T-helper 2 cell treated with Interferon-gamma antibody and Interleukin-4, amounts not matched to agents 5 μg/mL and 100 μg/mL, for 36 hours (primary cell): ENCODE results near the gene PARD3B.
A peak's percentile ranks its signal among the peaks of the same experiment; 100 is the strongest.

ENCODE experiments used
- DNase-seq: peaks from one replicate; pipeline ENCODE4 v3.0.0; 2021; ENCODE audit warnings: low spot score
- H3K27ac Mint-ChIP-seq: one replicate; pipeline ENCODE4 v1.8.0; 2021; ENCODE audit warnings: mild to moderate bottlenecking, mixed read lengths
- H3K27me3 Mint-ChIP-seq: one replicate; pipeline ENCODE4 v1.8.0; 2021; ENCODE audit warnings: low read depth, mixed read lengths
- H3K36me3 Mint-ChIP-seq: one replicate; pipeline ENCODE4 v1.8.0; 2021; ENCODE audit warnings: low read depth, mixed read lengths
- H3K4me1 Mint-ChIP-seq: one replicate; pipeline ENCODE4 v1.8.0; 2021; ENCODE audit warnings: low read depth, mixed read lengths
- H3K4me3 Mint-ChIP-seq: one replicate; pipeline ENCODE4 v1.8.0; 2022; ENCODE audit warnings: mild to moderate bottlenecking, moderate library complexity, mixed read lengths
- H3K9me3 Mint-ChIP-seq: one replicate; pipeline ENCODE4 v1.8.0; 2021; ENCODE audit warnings: mixed read lengths

Gene PARD3B

DNA sequence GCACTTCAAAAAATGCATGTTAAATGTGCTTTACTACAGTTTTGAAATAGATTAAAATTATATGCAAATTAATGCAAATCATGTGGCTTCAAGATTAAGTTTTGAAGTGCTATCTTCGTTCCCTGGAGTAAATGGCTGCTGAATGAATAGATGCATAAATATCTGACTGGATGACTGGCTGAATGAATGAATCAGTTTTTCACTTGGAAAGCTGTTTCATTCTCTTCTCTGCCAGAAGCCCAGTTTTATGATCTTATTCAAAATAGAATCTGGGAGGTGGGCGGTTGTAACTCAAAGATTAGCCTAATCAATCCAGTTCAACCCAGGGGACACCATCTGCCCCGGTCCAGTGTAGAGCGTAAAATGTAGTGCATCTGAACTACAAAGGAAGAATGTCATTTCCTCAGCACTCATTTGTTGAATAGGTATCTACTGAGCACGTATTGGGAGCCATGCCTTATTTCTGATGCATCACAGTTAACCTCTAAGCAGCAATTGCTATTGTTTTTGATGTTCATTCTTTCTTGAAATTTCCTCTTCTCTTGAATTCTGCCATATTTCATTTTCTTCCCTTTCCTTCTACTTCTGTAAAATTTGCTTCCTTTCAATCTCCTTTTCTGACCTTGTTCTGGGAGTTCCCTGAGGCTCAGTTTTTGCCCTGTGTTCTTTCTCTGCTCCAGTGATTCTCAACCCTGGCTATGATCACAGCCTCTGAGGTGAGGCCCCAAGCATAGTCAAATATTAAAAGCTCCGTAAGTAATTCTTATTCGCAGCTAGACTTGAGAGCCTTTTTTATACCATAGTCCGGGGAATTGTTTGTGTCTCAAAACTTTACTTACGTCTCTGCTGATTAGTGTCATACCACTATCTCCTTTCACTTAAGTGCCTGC lies 282.7 kb downstream of the PARD3B start:
- Mint-ChIP-seq H3K27ac (no peak overlapping the region), H3K9me3 (peaks cover 3% of the 10 kb centered on the region), H3K36me3 (no peaks in the 10 kb centered on the region), H3K4me1 (peaks cover 2% of the 10 kb centered on the region), H3K27me3 (peaks cover 36% of the 10 kb centered on the region), H3K4me3 (no peak overlapping the region)
- no peak for DNase-seq

- Mint-ChIP-seq H3K27ac (no peak overlapping the region), H3K9me3 (peaks cover 7% of the 10 kb centered on the region), H3K4me3 (no peak overlapping the region), H3K36me3 (peaks cover 6% of the 10 kb centered on the region), H3K27me3 (peaks cover 42% of the 10 kb centered on the region), H3K4me1 (peaks cover 5% of the 10 kb centered on the region)
- no peak for DNase-seq
These were observed 289.6 kb downstream of the PARD3B start for GRCh38 chr2:204834716-204835384.

DNA sequence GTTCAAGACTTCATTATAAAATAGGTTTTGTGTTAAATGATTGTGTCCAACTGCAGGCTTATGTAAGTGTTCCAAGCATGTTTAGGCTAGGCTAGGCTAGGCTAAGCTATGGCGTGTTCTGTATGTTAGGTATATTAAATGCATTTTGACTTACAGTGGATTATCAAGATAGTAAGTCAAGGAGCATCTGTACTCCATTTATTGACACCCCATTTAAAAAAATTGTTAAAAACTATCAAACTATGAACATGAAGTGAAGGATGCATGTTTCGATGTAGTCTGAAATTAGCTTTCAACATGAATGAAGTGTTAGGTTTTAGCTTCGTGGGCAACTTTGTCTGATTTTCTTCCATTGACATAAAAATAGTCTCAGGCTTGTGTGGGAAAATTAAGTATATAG lies 290.5 kb downstream of the PARD3B start:
- peaks cover 10% of the 10 kb centered on the region for H3K4me1 Mint-ChIP-seq
- H3K9me3 Mint-ChIP-seq, result peaks cover 5% of the 10 kb centered on the region
- peaks cover 6% of the 10 kb centered on the region for H3K36me3 Mint-ChIP-seq
- H3K27me3 Mint-ChIP-seq, result peaks cover 44% of the 10 kb centered on the region
- H3K4me3 Mint-ChIP-seq, result no peak overlapping the region
- DNase-seq, result no peak
- H3K27ac Mint-ChIP-seq, result no peak overlapping the region

DNA sequence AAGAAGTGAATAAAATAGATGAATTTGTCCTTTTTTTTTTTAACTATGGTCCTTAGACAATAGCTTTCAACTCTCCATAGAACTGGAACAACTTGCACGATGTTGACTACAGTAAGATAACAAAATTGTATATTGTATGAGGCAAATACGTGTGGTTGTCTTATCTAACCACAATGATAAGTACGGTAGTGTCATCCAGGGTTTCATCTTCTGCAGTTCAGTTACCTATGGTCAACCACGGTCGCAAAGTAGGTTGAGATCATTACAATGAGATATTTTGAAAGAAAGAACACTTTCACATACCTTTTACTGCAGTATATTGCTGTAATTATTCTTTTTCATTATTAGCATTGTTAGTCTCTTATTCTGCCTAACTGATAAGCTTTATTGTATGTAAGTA lies 295.2 kb downstream of the PARD3B start:
- H3K9me3 Mint-ChIP-seq, result peaks cover 5% of the 10 kb centered on the region
- peaks cover 43% of the 10 kb centered on the region for H3K27me3 Mint-ChIP-seq
- H3K4me3 Mint-ChIP-seq, result peak overlapping the region; percentile 22
- DNase-seq, result peak; percentile 18
- H3K4me1 Mint-ChIP-seq, result peaks cover 32% of the 10 kb centered on the region
- H3K27ac Mint-ChIP-seq, result no peak overlapping the region
- H3K36me3 Mint-ChIP-seq, result peaks cover 6% of the 10 kb centered on the region

GRCh38 chr2:204842068-204842467 lies 296.8 kb downstream of the PARD3B start:
- peaks cover 5% of the 10 kb centered on the region for H3K9me3 Mint-ChIP-seq

GRCh38 chr2:204842661-204843485 lies 297.6 kb downstream of the PARD3B start:
- Mint-ChIP-seq H3K4me1 (peaks cover 30% of the 10 kb centered on the region), H3K36me3 (peaks cover 6% of the 10 kb centered on the region), H3K4me3 (no peak overlapping the region), H3K9me3 (peaks cover 5% of the 10 kb centered on the region), H3K27me3 (peaks cover 53% of the 10 kb centered on the region), H3K27ac (no peak overlapping the region)
- peak; percentile 30 for DNase-seq

More at GRCh38 chr2:204842068-204842467, 296.8 kb downstream of the PARD3B start:
- H3K4me1 Mint-ChIP-seq, result peaks cover 32% of the 10 kb centered on the region
- H3K36me3 Mint-ChIP-seq, result peaks cover 6% of the 10 kb centered on the region
- peaks cover 49% of the 10 kb centered on the region for H3K27me3 Mint-ChIP-seq
- no peak for DNase-seq
- no peak overlapping the region for H3K4me3 Mint-ChIP-seq
- H3K27ac Mint-ChIP-seq, result no peak overlapping the region

- Mint-ChIP-seq H3K4me3 (no peak overlapping the region), H3K9me3 (no peaks in the 10 kb centered on the region), H3K27ac (no peak overlapping the region), H3K27me3 (peaks cover 46% of the 10 kb centered on the region), H3K36me3 (no peaks in the 10 kb centered on the region), H3K4me1 (peaks cover 15% of the 10 kb centered on the region)
- DNase-seq, result no peak
These were observed 301.2 kb downstream of the PARD3B start for GRCh38 chr2:204846471-204846870.

DNA sequence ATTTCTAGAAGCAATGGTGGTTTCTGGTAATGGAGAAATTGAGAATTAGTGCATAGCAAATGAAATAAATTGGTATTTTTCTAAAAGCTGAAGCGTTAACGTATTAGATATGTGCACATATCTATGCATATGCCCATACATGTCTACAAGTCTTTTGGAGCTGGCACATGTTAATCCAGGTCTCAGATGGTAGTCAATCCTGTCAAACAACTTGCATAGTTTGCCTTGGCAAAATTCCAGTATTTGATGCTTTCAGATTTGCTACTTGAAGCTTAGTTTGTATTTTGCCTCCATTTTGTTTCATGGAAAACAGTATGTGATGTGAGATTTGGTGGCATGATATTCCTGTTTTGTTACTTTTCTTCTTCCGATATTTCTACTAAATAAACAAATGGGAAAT lies 304.6 kb downstream of the PARD3B start:
- Mint-ChIP-seq H3K27me3 (peaks cover 47% of the 10 kb centered on the region), H3K36me3 (no peaks in the 10 kb centered on the region), H3K27ac (no peak overlapping the region), H3K4me1 (no peaks in the 10 kb centered on the region), H3K9me3 (no peaks in the 10 kb centered on the region), H3K4me3 (no peak overlapping the region)
- DNase-seq, result no peak

GRCh38 chr2:204850581-204850980 lies 305.3 kb downstream of the PARD3B start:
- Mint-ChIP-seq H3K27me3 (peaks cover 45% of the 10 kb centered on the region), H3K9me3 (no peaks in the 10 kb centered on the region), H3K36me3 (no peaks in the 10 kb centered on the region), H3K27ac (no peak overlapping the region), H3K4me3 (no peak overlapping the region), H3K4me1 (no peaks in the 10 kb centered on the region)
- no peak for DNase-seq

DNA sequence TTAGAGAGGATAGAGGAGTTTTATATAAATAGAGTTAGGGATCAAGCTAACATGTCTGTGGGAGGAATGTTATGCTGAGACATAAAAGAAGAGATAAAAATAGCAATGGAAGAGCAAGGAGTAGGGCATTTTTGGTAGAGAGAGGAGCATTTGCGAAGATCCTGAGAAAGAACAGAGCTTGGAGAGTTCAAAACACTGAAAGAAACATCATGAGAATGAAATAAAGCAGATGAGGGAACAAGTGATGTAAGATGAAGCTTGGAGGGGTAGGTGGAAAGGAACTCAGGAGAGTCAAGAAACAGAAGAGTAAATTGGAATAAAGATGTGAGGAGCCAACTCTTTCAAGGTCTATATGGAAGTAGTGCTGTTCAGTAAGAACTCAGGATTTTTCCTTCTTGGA lies 308.6 kb downstream of the PARD3B start:
- Mint-ChIP-seq H3K4me3 (no peak overlapping the region), H3K9me3 (no peaks in the 10 kb centered on the region), H3K36me3 (no peaks in the 10 kb centered on the region), H3K27ac (no peak overlapping the region), H3K27me3 (peaks cover 42% of the 10 kb centered on the region), H3K4me1 (no peaks in the 10 kb centered on the region)
- no peak for DNase-seq

DNA sequence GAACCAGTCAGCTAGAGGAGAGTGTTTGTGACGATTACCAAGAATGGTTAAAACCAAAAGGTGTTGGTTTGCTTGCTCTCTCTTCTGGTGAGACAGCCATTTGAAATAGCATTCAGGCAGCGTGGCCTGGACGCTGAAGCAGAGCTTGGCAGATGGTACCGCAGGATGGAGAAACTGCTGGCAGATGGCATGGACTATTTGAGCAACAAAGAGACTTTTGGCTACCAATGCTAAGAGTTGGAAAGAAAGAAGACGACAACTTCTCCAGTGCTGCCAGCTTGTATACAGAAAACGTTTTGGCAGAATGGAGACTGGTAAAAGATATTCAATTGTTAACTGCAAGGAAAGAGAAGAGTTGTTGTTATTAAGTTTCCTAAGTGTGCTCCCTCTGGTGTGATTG lies 315.0 kb downstream of the PARD3B start:
- Mint-ChIP-seq H3K4me3 (no peak overlapping the region), H3K36me3 (no peaks in the 10 kb centered on the region), H3K9me3 (peaks cover 6% of the 10 kb centered on the region), H3K4me1 (no peaks in the 10 kb centered on the region), H3K27me3 (peaks cover 57% of the 10 kb centered on the region), H3K27ac (no peak overlapping the region)
- DNase-seq, result no peak

DNA sequence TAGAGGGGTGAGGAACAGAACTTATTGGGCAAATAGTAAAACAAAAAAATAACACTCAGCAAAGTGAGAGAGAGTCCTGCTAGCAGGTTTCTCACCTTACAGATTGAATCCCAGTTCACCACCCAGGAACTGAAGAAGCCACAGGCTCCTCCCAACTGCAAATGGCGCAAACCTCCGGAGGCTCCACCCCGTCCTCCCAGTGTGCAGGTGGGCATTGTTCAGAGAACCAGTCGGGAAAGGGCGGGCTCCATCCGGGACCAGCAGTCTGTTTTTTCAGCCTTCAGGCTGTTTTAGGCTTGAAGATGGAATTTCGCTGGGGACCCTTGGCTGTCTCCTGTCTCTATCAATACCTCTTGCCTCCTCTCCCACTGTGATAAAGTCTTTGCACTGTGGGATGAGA lies 317.5 kb downstream of the PARD3B start:
- Mint-ChIP-seq H3K4me3 (no peak overlapping the region), H3K36me3 (no peaks in the 10 kb centered on the region), H3K4me1 (no peaks in the 10 kb centered on the region), H3K9me3 (peaks cover 6% of the 10 kb centered on the region), H3K27ac (no peak overlapping the region), H3K27me3 (peaks cover 48% of the 10 kb centered on the region)
- no peak for DNase-seq

- Mint-ChIP-seq H3K36me3 (no peaks in the 10 kb centered on the region), H3K27me3 (peaks cover 50% of the 10 kb centered on the region), H3K4me1 (no peaks in the 10 kb centered on the region), H3K4me3 (no peak overlapping the region), H3K27ac (no peak overlapping the region), H3K9me3 (peaks cover 6% of the 10 kb centered on the region)
- no peak for DNase-seq
These were observed 318.1 kb downstream of the PARD3B start for GRCh38 chr2:204863336-204863735.
